Amniotic epithelial cell (primary cell): ENCODE results near the gene DRAP1.

Experiments
- DNase-seq: peaks from one replicate; pipeline ENCODE4 v3.0.0-alpha.2; 2010; ENCODE audit warnings: low read depth

The DRAP1 gene

GRCh38 chr11:65919141-65919572, at the start of gene DRAP1:
Gene DRAP1, plus strand, starts transcription at chr11:65919426. Its CDS starts 76 bp downstream, at chr11:65919502.
- peak; percentile 97 for DNase-seq

GRCh38 chr11:65869643-65870306, 49.5 kb upstream of the DRAP1 start:
- DNase-seq = no peak

- DNase-seq = no peak
Measured at GRCh38 chr11:65870307-65870658, 48.9 kb upstream of the DRAP1 start.

- no peak for DNase-seq
Measured at GRCh38 chr11:65870706-65871681, 48.2 kb upstream of the DRAP1 start.

- peak; percentile 36 for DNase-seq
Measured at GRCh38 chr11:65871811-65872548, 47.2 kb upstream of the DRAP1 start.

GRCh38 chr11:65872586-65873317, 46.5 kb upstream of the DRAP1 start, which contains the start of gene EFEMP2:
Gene EFEMP2, minus strand, starts transcription at chr11:65872800. Its CDS starts 446 bp downstream, at chr11:65872354.
- no peak for DNase-seq

GRCh38 chr11:65873318-65874156, 45.7 kb upstream of the DRAP1 start:
- peak; percentile 86 for DNase-seq

GRCh38 chr11:65879617-65880016, 39.6 kb upstream of the DRAP1 start, which contains the start of gene CTSW:
Gene CTSW, plus strand, starts transcription at chr11:65879837. Its CDS starts 18 bp downstream, at chr11:65879855.
- no peak for DNase-seq

- DNase-seq = no peak
Measured at GRCh38 chr11:65880027-65880426, 39.2 kb upstream of the DRAP1 start.

GRCh38 chr11:65880844-65881421, 38.3 kb upstream of the DRAP1 start:
- DNase-seq = no peak

GRCh38 chr11:65882120-65883057, 36.8 kb upstream of the DRAP1 start:
- DNase-seq = no peak

GRCh38 chr11:65883058-65883761, 36.0 kb upstream of the DRAP1 start:
- DNase-seq = no peak

- DNase-seq = no peak
Measured at GRCh38 chr11:65883786-65884715, 35.2 kb upstream of the DRAP1 start.

- DNase-seq = peak; percentile 64
Measured at GRCh38 chr11:65884716-65885092, 34.5 kb upstream of the DRAP1 start.

- no peak for DNase-seq
Measured at GRCh38 chr11:65885231-65885630, 34.0 kb upstream of the DRAP1 start.

- no peak for DNase-seq
Measured at GRCh38 chr11:65885808-65886536, 33.3 kb upstream of the DRAP1 start.
